SH-SY5Y (cell line): Measurements from ENCODE around the gene MARCKSL1.

Experiments used
- GATA2 ChIP-seq: IDR thresholded peaks from 2 replicates; pipeline ENCODE4 v1.6.1; 2011; ENCODE audit warnings: mild to moderate bottlenecking, low read depth, low read length
- GATA3 ChIP-seq: IDR thresholded peaks from 2 replicates; pipeline ENCODE4 v1.6.1; 2011; ENCODE audit warnings: low read depth, mild to moderate bottlenecking, low read length, moderate library complexity

DNA sequence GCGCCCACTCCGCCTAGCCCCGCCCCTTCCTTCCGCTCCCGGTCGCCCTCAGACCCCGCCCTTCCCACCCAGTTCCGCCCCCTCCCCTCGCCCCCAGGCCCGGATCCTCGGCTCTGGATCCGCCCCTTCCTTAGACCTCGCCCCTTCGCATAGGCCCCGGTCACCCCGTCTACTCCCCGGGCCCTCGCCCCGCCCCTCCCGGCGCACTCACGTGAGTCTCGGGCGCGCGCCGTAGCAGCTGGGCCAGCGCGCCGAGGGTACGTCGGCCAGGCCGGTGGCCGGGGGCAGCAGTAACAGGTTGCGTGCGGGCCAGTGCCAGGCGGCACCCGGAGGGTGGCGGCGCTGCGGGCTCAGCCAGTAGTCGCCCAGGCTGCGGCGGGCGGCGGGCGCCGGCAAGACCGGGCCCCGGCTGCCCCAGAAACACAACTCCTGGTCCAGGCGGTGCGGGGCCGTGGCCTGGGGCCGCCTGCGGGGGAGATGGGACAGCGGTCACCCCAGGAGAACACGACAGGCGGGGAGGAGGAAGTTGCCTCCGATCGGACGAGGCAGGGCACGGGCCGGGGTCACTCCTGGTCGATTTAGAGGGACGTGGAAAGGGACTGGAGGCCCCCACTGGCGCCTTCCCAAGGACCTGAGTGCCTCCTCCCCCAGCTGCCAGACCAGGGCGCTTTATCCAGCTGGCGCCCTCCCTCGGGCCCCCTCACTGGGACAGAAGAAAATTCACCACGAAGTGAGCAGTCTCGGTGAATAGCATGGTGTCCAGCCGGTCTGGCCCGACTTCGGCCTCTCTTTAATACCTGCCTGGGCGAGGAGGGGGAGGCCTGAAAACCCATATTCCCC lies 15.6 kb upstream of the MARCKSL1 start:
- no peak for TF ChIP-seq GATA3
- no peak for TF ChIP-seq GATA2
